NCI-H2196 (cell line): Measurements from ENCODE around the gene NFX1.

Experiments
- DNase-seq: peaks from one replicate; lab custom pipeline; 2025; ENCODE audit not compliant: unreplicated experiment; lab: John Stamatoyannopoulos, UW

The NFX1 gene

GRCh38 chr9:33290247-33291030 is at the start of gene NFX1:
Gene NFX1 (plus strand): TSS chr9:33290516. CDS start chr9:33290573, 57 bp downstream.
- peak; percentile 97 for DNase-seq

GRCh38 chr9:33241298-33241697 is 49.0 kb upstream of the NFX1 start:
- DNase-seq: no peak

- DNase-seq: no peak
Observed at GRCh38 chr9:33242609-33243134, 47.6 kb upstream of the NFX1 start.

- no peak for DNase-seq
Observed at GRCh38 chr9:33244137-33244784, 46.1 kb upstream of the NFX1 start.

- no peak for DNase-seq
Observed at GRCh38 chr9:33245341-33245740, 45.0 kb upstream of the NFX1 start.

GRCh38 chr9:33246269-33246860 is 44.0 kb upstream of the NFX1 start:
- DNase-seq: no peak

GRCh38 chr9:33248606-33249005 is 41.7 kb upstream of the NFX1 start:
- DNase-seq: no peak

- DNase-seq: no peak
Observed at GRCh38 chr9:33249087-33249658, 41.1 kb upstream of the NFX1 start.

GRCh38 chr9:33249983-33250382 is 40.3 kb upstream of the NFX1 start:
- DNase-seq: no peak

GRCh38 chr9:33250458-33250995 is 39.8 kb upstream of the NFX1 start:
- DNase-seq: no peak

- no peak for DNase-seq
Observed at GRCh38 chr9:33254211-33254610, 36.1 kb upstream of the NFX1 start.

- no peak for DNase-seq
Observed at GRCh38 chr9:33255014-33255413, 35.3 kb upstream of the NFX1 start.

- DNase-seq: no peak
Observed at GRCh38 chr9:33255471-33255870, 34.8 kb upstream of the NFX1 start.

- no peak for DNase-seq
Observed at GRCh38 chr9:33256236-33256635, 34.1 kb upstream of the NFX1 start.

- DNase-seq: no peak
Observed at GRCh38 chr9:33257276-33257675, 33.0 kb upstream of the NFX1 start.

- no peak for DNase-seq
Observed at GRCh38 chr9:33260372-33260771, 29.9 kb upstream of the NFX1 start.

- DNase-seq: no peak
Observed at GRCh38 chr9:33263131-33264002, 26.9 kb upstream of the NFX1 start.

- no peak for DNase-seq
Observed at GRCh38 chr9:33264003-33264472, 26.3 kb upstream of the NFX1 start.

- peak; percentile 99 for DNase-seq
Observed at GRCh38 chr9:33264473-33265177, 25.7 kb upstream of the NFX1 start, which contains the start of the genes BAG1 and CHMP5. Gene BAG1 (minus strand): TSS chr9:33264708. Gene CHMP5 (plus strand): TSS chr9:33265049. CDS start chr9:33265079, 30 bp downstream.
